H1 (cell line): ENCODE measurements around the gene C2orf42. TPM values are rescaled to one million over a fixed set of nuclear protein-coding genes. Genes with fewer than 3 reads are reported as not detected.
A peak's percentile ranks its signal among the peaks of the same experiment; 100 is the strongest.

Experiments used
- CTCF ChIA-PET: fragments of 300-600 bp; sonication (Branson Sonifier 250); formaldehyde crosslinking; loops from one replicate; lab custom pipeline; 2021; ENCODE audit not compliant: partially characterized antibody; lab: Charles Lee
- POLR2A ChIA-PET: fragments of 300-600 bp; sonication (Branson Sonifier 250); formaldehyde crosslinking; loops from one replicate; lab custom pipeline; 2021; ENCODE audit warnings: inconsistent platforms; ENCODE audit not compliant: partially characterized antibody; lab: Charles Lee
- DNase-seq, 2 experiments: peaks; one replicate each; pipeline versions ENCODE4 v3.0.0 to v3.0.0-alpha.2; 2010 to 2022; ENCODE audit warnings: low spot score in 2 of 2, low read depth in 1 of 2, mixed read lengths in 1 of 2
- FAIRE-seq: peaks from 2 replicates; lab custom pipeline; 2011; peaks lifted over from hg19 to GRCh38; lab: Jason Lieb, UNC
- H2AFZ ChIP-seq: 2 replicates; pipeline ENCODE4 v1.8.1; 2012; ENCODE audit warnings: low read length, inconsistent platforms
- H2AK5ac ChIP-seq: 2 replicates; pipeline ENCODE4 v1.6.1; 2013; ENCODE audit warnings: low read depth, low read length
- H2BK120ac ChIP-seq: replicated peaks from 2 replicates; pipeline ENCODE3; 2013; ENCODE audit warnings: low read depth, low read length, inconsistent platforms
- H2BK12ac ChIP-seq: 2 replicates; pipeline ENCODE4 v1.6.1; 2013; ENCODE audit warnings: low read depth, low read length
- H2BK15ac ChIP-seq: 2 replicates; pipeline ENCODE4 v1.6.1; 2013; ENCODE audit warnings: low read length
- H2BK20ac ChIP-seq: 2 replicates; pipeline ENCODE4 v1.6.1; 2013; ENCODE audit warnings: low read length
- H2BK5ac ChIP-seq: 2 replicates; pipeline ENCODE4 v1.6.1; 2013; ENCODE audit warnings: low read depth, low read length
- H3K14ac ChIP-seq: 2 replicates; pipeline ENCODE4 v1.6.1; 2013; ENCODE audit warnings: inconsistent platforms; ENCODE audit not compliant: insufficient read length
- H3K18ac ChIP-seq: 2 replicates; pipeline ENCODE4 v1.6.1; 2013; ENCODE audit warnings: low read length; ENCODE audit errors: extremely low read depth
- H3K23ac ChIP-seq: 2 replicates; pipeline ENCODE4 v1.6.1; 2013; ENCODE audit warnings: inconsistent platforms; ENCODE audit not compliant: insufficient read length
- H3K23me2 ChIP-seq: 2 replicates; pipeline ENCODE4 v1.6.1; 2013; ENCODE audit warnings: low read depth, low read length
- H3K27ac ChIP-seq: 2 replicates; pipeline ENCODE4 v1.6.1; 2011; ENCODE audit warnings: low read depth, low read length, inconsistent platforms
- H3K27me3 ChIP-seq, 4 experiments: replicated peaks in 1 of 4; 1 replicate in 1 of 4; 2 replicates in 3 of 4; pipeline versions ENCODE4 v1.6.1 to v1.8.1; 2011 to 2013; ENCODE audit warnings: low read length in 3 of 4, mild to moderate bottlenecking in 3 of 4, inconsistent platforms in 2 of 4, mixed read lengths in 2 of 4, moderate library complexity in 1 of 4; ENCODE audit not compliant: control insufficient read depth in 3 of 4, insufficient read depth in 3 of 4; ENCODE audit errors: extremely low read depth in 1 of 4
- H3K36me3 ChIP-seq, 4 experiments: 2 replicates each; pipeline versions ENCODE4 v1.6.1 to v1.8.1; 2011 to 2013; ENCODE audit warnings: mild to moderate bottlenecking in 4 of 4, low read length in 3 of 4, moderate library complexity in 2 of 4, control low read depth in 1 of 4, inconsistent platforms in 1 of 4; ENCODE audit not compliant: insufficient read depth in 4 of 4, control insufficient read depth in 2 of 4
- H3K4ac ChIP-seq: replicated peaks from 2 replicates; pipeline ENCODE3; 2013; ENCODE audit warnings: low read length, low read depth, mixed read lengths, inconsistent platforms; ENCODE audit not compliant: insufficient read length
- H3K4me1 ChIP-seq, 4 experiments: replicated peaks in 1 of 4; 1 replicate in 1 of 4; 2 replicates in 3 of 4; pipeline versions ENCODE4 v1.6.1 to v1.8.1; 2011 to 2013; ENCODE audit warnings: low read length in 3 of 4, inconsistent platforms in 2 of 4, mixed read lengths in 1 of 4; ENCODE audit not compliant: insufficient read depth in 4 of 4, control insufficient read depth in 3 of 4
- H3K4me2 ChIP-seq, 2 experiments: 2 replicates each; pipeline versions ENCODE4 v1.6.1 to v1.8.1; 2011 to 2013; ENCODE audit warnings: low read depth in 2 of 2, low read length in 2 of 2, control low read depth in 1 of 2, inconsistent platforms in 1 of 2, mild to moderate bottlenecking in 1 of 2; ENCODE audit not compliant: insufficient read depth in 1 of 2
- H3K4me3 ChIP-seq, 4 experiments: fragments of 200-600, 300-600 bp in 1 of 4; sonication (generic), shearing (Covaris generic), sonication (Bioruptor Twin) in 1 of 4; 2 replicates each; pipeline versions ENCODE4 v1.5.1 to v1.8.1; 2011 to 2016; ENCODE audit warnings: low read length in 4 of 4, low read depth in 3 of 4, control low read depth in 2 of 4, inconsistent platforms in 2 of 4, mild to moderate bottlenecking in 2 of 4, mixed read lengths in 1 of 4, moderate library complexity in 1 of 4; ENCODE audit not compliant: insufficient read depth in 2 of 4; ENCODE audit errors: extremely low read depth in 1 of 4
- H3K56ac ChIP-seq: replicated peaks from 2 replicates; pipeline ENCODE3; 2013; ENCODE audit warnings: low read depth, mild to moderate bottlenecking, mixed read lengths, low read length, inconsistent platforms; ENCODE audit not compliant: insufficient read length
- H3K79me1 ChIP-seq: 2 replicates; pipeline ENCODE4 v1.6.1; 2013; ENCODE audit warnings: low read depth, low read length, control low read depth
- H3K79me2 ChIP-seq, 2 experiments: 2 replicates each; pipeline versions ENCODE4 v1.6.1 to v1.8.1; 2012 to 2013; ENCODE audit warnings: low read length in 2 of 2, mild to moderate bottlenecking in 2 of 2, inconsistent platforms in 1 of 2; ENCODE audit not compliant: insufficient read depth in 2 of 2, control insufficient read depth in 1 of 2
- H3K9ac ChIP-seq, 4 experiments: replicated peaks in 1 of 4; 1 replicate in 1 of 4; 2 replicates in 3 of 4; pipeline versions ENCODE4 v1.6.1 to v1.8.1; 2011 to 2013; ENCODE audit warnings: low read depth in 3 of 4, low read length in 3 of 4, control low read depth in 2 of 4, mild to moderate bottlenecking in 2 of 4, moderate library complexity in 2 of 4, inconsistent platforms in 1 of 4; ENCODE audit errors: extremely low read depth in 1 of 4
- H3K9me3 ChIP-seq, 2 experiments: 2 replicates each; pipeline versions ENCODE4 v1.6.1 to v1.8.1; 2012 to 2013; ENCODE audit warnings: mild to moderate bottlenecking in 2 of 2, moderate library complexity in 2 of 2, control low read depth in 1 of 2, inconsistent platforms in 1 of 2, low read depth in 1 of 2, low read length in 1 of 2, mixed read lengths in 1 of 2; ENCODE audit not compliant: insufficient read depth in 2 of 2
- H4K20me1 ChIP-seq, 2 experiments: replicated peaks in 1 of 2; 2 replicates each; pipeline versions ENCODE3 to v1.8.1; 2011 to 2013; ENCODE audit warnings: inconsistent platforms in 2 of 2, low read length in 2 of 2, mild to moderate bottlenecking in 1 of 2; ENCODE audit not compliant: insufficient read depth in 2 of 2, control insufficient read depth in 1 of 2
- H4K5ac ChIP-seq: 2 replicates; pipeline ENCODE4 v1.6.1; 2013; ENCODE audit warnings: low read length, low read depth, mixed read lengths, inconsistent platforms; ENCODE audit not compliant: insufficient read length
- H4K8ac ChIP-seq: 2 replicates; pipeline ENCODE4 v1.8.0; 2013; ENCODE audit warnings: mild to moderate bottlenecking, moderate library complexity, low read length, inconsistent platforms; ENCODE audit not compliant: insufficient read depth; ENCODE audit errors: extremely low read depth
- H4K91ac ChIP-seq: replicated peaks from 2 replicates; pipeline ENCODE3; 2013; ENCODE audit warnings: low read length, mixed read lengths, inconsistent platforms; ENCODE audit not compliant: insufficient read length
- TAF1 ChIP-seq: IDR thresholded peaks from 2 replicates; pipeline ENCODE4 v1.6.1; 2011; ENCODE audit warnings: mild to moderate bottlenecking, low read depth, low read length
- WGBS, 2 experiments: shearing (Covaris generic) in 1 of 2; methylation state at CpG; one replicate each; pipeline versions ENCODE4 v1.1.6 to v1.1.7; 2013 to 2015; ENCODE audit warnings: low lambda C conversion rate in 2 of 2, mixed read lengths in 2 of 2, inconsistent platforms in 1 of 2, low coverage in 1 of 2, missing lambda C conversion rate in 1 of 2; ENCODE audit not compliant: insufficient replicate concordance in 2 of 2, insufficient coverage in 1 of 2, insufficient read length in 1 of 2; ENCODE audit errors: extremely low coverage in 1 of 2, missing lambda C conversion rate in 1 of 2; 5-methylcytosine and 5-hydroxymethylcytosine counted together
- polyA plus RNA-seq, 7 experiments: library from polyadenylated mRNA; depleted of rRNA in 3 of 7; stranded (reverse) in 5 of 7; unstranded in 2 of 7; fragments of >200 nt in 5 of 7; fragments of 200-250 nt in 2 of 7; gene quantifications; 1 replicate in 5 of 7; 2 replicates in 1 of 7; 4 replicates in 1 of 7; pipeline versions ENCODE4 v1.2.1 to v1.2.3, GENCODE V29; 2011 to 2013; ENCODE audit warnings: missing spikeins in 2 of 7, mixed read lengths in 2 of 7
- total RNA-seq: library from RNA; stranded (reverse); fragmentation: NEBNext Ultra II Directional; extraction: Animal tissue kit (Norgen Biotek cat#: 25700); gene quantifications from 2 replicates; pipeline ENCODE4 v1.2.1, GENCODE V29; 2021

Gene C2orf42
- total and polyA plus RNA-seq, 2 of the 8 experiments (the other 6 are each of a cell fraction or from before 2014, with no cell fraction given) = 3.9 to 10.7 TPM

DNA sequence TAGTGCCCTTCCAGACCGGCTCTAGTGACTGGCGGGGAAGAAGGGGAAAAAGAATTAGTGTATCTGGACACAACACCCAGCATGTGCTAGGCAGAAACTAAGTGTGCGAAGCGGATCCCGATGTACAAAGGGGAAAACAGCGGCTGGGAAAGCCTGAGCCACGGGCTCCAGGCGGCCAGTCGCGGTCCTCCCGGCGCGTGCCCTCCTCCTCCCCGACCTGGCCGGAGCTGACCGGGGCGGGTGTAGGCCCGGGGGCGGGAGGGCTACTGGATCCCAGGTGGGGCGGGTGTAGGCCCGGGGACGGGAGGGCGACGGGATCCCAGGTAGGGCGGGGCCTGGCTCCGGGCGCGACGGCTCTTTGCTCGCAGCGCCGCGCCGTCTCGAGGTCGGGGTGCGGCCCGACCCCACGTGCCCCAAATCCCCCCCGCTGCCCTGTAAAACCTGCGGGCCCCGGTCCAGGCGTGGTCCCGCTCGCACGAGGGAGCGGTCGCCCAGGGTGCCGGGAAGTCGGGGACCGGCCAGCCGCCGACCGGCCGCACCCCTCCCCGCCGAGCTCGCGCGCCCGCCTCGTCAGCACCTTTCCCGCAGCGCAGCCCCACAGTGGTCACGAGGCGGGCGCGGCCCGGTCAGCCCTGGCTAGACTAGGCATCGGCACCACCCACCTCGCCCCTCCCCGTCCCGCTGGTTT, 48.8 kb downstream of the C2orf42 start:
- CTCF ChIA-PET = interaction anchor here (1.0 to 6.2 kb wide), 7 partner anchors 15 to 229 kb away, joined by 3 to 42 read pairs (median 4); no protein-coding TSS in a partner anchor
- Histone ChIP-seq H4K5ac (peak overlapping the region; percentile 84), H2BK120ac (peak overlapping the region; percentile 74), H4K20me1 (no peaks in the 10 kb centered on the region), H3K23me2 (peaks cover 8% of the 10 kb centered on the region), H3K18ac (peak overlapping the region; percentile 100), H3K4me2 (peak overlapping the region; percentile 75 to 92), H2BK15ac (peak overlapping the region; percentile 90; the same call in 1 of the 2 replicates), H3K27me3 (no peaks in the 10 kb centered on the region), H3K4me1 (peaks cover 19 to 26% (median 20%) of the 10 kb centered on the region in 4 experiments), H2AFZ (no peak overlapping the region), H3K23ac (no peak overlapping the region), H2BK20ac (no peak overlapping the region; the same call in 1 of the 2 replicates), H2BK12ac (peak overlapping the region; percentile 99; the same call in 1 of the 2 replicates), H3K9me3 (no peaks in the 10 kb centered on the region), H4K8ac (peak overlapping the region; percentile 97), H3K9ac (peak overlapping the region; percentile 73 to 99 (median 96)), H3K79me2 (no peaks in the 10 kb centered on the region), H2AK5ac (peak overlapping the region; percentile 100), H3K4ac (peak overlapping the region; percentile 92), H3K4me3 (peak overlapping the region; percentile 46 to 64 (median 61)), H3K36me3 (no peaks in the 10 kb centered on the region), H3K14ac (peak overlapping the region; percentile 32), H3K27ac (peak overlapping the region; percentile 96), H3K79me1 (no peaks in the 10 kb centered on the region), H2BK5ac (peak overlapping the region; percentile 99), H3K56ac (peak overlapping the region; percentile 90), H4K91ac (peak overlapping the region; percentile 87)
- DNase-seq (peak in 1 of 2 experiments; percentile 81), FAIRE-seq (no peak)
- POLR2A ChIA-PET = interaction anchor here (0.7 to 51.3 kb wide), 14 partner anchors 9 to 228 kb away, joined by 3 to 1553 read pairs (median 6); partner anchors contain the start of genes C2orf42, MXD1, PCBP1 and PCYOX1
- WGBS, 2 experiments = 11% methylated on average over 6 of the region's 73 CpGs; no CpG with 5 or more reads in 1 of the 2 experiments
- peak; percentile 65 for TF ChIP-seq TAF1
